Gastrocnemius medialis (tissue), 4 donors: ENCODE data around the gene KCNV2.

Source experiments
- POLR2A ChIP-seq, 2 donors: fragments of 450-650 bp; IDR thresholded peaks; one replicate each; pipeline ENCODE4 v1.6.1; 2017; ENCODE audit warnings: antibody characterized with exemption in 2 of 2, mild to moderate bottlenecking in 2 of 2, moderate library complexity in 2 of 2
- TF ChIP-seq, protein P1 (sequence below), 5 experiments: fragments of 450-650 bp in 3 of 5; fragments of 200-600 bp in 2 of 5; sonication (generic) in 2 of 5; IDR thresholded peaks in 4 of 5; conservative IDR thresholded peaks in 1 of 5; 1 replicate in 4 of 5; 2 replicates in 1 of 5; pipeline ENCODE4 v1.5.1; 2016 to 2019; ENCODE audit warnings: antibody characterized with exemption in 5 of 5, mild to moderate bottlenecking in 3 of 5, moderate library complexity in 3 of 5

DNA sequence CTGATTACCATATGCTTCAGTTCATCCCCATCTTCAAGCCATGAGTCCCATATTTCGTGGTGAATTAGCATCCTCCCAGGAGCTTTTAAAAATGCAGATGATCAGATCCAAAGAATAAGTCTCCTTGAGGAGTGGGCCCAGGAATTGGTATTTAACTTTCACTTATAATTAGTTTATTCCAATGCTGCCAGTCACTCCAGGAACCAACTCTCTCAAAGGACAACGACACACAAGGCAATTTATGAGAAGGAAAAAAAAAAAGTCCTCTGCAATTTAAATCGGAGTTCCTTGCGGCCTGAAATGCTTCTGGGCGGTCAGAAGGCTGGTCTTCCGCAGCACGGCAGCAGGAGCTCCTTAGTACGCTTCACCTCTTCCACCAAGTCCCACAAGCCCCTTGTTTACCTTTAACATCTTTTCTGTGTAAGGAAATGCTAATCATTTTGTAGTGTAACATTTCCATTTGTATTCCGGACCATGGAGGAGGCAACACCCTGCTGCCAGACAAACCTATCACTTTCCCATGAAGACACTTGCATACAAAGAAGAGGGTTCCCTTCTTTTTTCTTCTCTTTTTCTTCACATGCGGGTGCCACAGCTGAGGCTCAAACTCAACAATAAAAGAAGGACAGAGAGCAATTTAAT lies 16.3 kb upstream of the KCNV2 start:
- TF ChIP-seq, protein P1, sequence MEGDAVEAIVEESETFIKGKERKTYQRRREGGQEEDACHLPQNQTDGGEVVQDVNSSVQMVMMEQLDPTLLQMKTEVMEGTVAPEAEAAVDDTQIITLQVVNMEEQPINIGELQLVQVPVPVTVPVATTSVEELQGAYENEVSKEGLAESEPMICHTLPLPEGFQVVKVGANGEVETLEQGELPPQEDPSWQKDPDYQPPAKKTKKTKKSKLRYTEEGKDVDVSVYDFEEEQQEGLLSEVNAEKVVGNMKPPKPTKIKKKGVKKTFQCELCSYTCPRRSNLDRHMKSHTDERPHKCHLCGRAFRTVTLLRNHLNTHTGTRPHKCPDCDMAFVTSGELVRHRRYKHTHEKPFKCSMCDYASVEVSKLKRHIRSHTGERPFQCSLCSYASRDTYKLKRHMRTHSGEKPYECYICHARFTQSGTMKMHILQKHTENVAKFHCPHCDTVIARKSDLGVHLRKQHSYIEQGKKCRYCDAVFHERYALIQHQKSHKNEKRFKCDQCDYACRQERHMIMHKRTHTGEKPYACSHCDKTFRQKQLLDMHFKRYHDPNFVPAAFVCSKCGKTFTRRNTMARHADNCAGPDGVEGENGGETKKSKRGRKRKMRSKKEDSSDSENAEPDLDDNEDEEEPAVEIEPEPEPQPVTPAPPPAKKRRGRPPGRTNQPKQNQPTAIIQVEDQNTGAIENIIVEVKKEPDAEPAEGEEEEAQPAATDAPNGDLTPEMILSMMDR (IDR thresholded peaks at IDR 0.05 in 4 of 5, conservative IDR thresholded peaks at IDR 0.05 in 1 of 5), result no peak
- TF ChIP-seq POLR2A (IDR thresholded peaks at IDR 0.05), result no peak
